PC-3 (cell line): ENCODE measurements around the gene COL12A1.

Experiments
- CTCF ChIP-seq: fragments of 300-600 bp; sonication (generic); conservative IDR thresholded peaks from 2 replicates; pipeline ENCODE4 v1.5.1; 2017; ENCODE audit warnings: antibody characterized with exemption, low read depth, mild to moderate bottlenecking, low read length
- EZH2 ChIP-seq: fragments of 300-600 bp; sonication (generic); IDR thresholded peaks from one replicate; pipeline ENCODE4 v1.6.1; 2017; ENCODE audit warnings: antibody characterized with exemption, mild to moderate bottlenecking, low read length; ENCODE audit not compliant: unreplicated experiment

GRCh38 chr6:75113446-75113845, 92.4 kb downstream of the COL12A1 start:
- TF ChIP-seq CTCF (no peak), EZH2 (no peak)
